ENCODE measurements around the gene CDK18. TPM values are rescaled to one million over a fixed set of nuclear protein-coding genes. Genes with fewer than 3 reads are reported as not detected.
A peak's percentile ranks its signal among the peaks of the same experiment; 100 is the strongest.

Gene CDK18
- total and polyA plus RNA-seq, 2 of the 8 experiments (the other 6 are each of a cell fraction or from before 2014, with no cell fraction given) = 31.2 to 44.0 TPM

- CTCF ChIA-PET (ENCODE audit: partially characterized antibody) = interaction anchor here (2.5 to 47.3 kb wide), 5 partner anchors 2 to 100 kb away, joined by 7 to 1626 read pairs (median 767); partner anchors contain the start of genes BLACAT1, CDK18 and LEMD1
- WGBS, 2 experiments (ENCODE audit: extremely low coverage in 1 of 2, insufficient coverage in 1 of 2, insufficient read length in 1 of 2, insufficient replicate concordance in 2 of 2, low coverage in 1 of 2, low lambda C conversion rate in 2 of 2, missing lambda C conversion rate in 1 of 2) = 92% methylated on average over 7 of the region's 7 CpGs; no CpG with 5 or more reads in 1 of the 2 experiments
- H3K36me3 ChIP-seq (ENCODE audit: control insufficient read depth in 2 of 4, insufficient read depth in 4 of 4, low read length in 3 of 4) = no peaks in the 10 kb centered on the region
- H3K18ac ChIP-seq (ENCODE audit: extremely low read depth, low read length) = no peak overlapping the region
- H4K91ac ChIP-seq (replicated peaks; ENCODE audit: insufficient read length, low read length) = no peak overlapping the region
- peaks cover 9 to 30% (median 18%) of the 10 kb centered on the region in 4 experiments for H3K4me1 ChIP-seq (replicated peaks in 1 of 4; ENCODE audit: control insufficient read depth in 3 of 4, insufficient read depth in 4 of 4, low read length in 3 of 4)
- DNase-seq (ENCODE audit: low read depth in 1 of 2, low spot score in 2 of 2) = no peak
- no peaks in the 10 kb centered on the region for H3K9me3 ChIP-seq (ENCODE audit: insufficient read depth in 2 of 2, low read depth in 1 of 2, low read length in 1 of 2)
- H3K4me3 ChIP-seq (ENCODE audit: extremely low read depth in 1 of 4, insufficient read depth in 2 of 4, low read depth in 3 of 4, low read length in 4 of 4) = no peak overlapping the region
- no peak for TF ChIP-seq BACH1 (IDR thresholded peaks at IDR 0.05; ENCODE audit: low read length)
- TF ChIP-seq KDM4A (IDR thresholded peaks at IDR 0.05; ENCODE audit: low read depth, low read length, severe bottlenecking) = no peak
- no peak for TF ChIP-seq EP300 (IDR thresholded peaks at IDR 0.05; ENCODE audit: borderline replicate concordance in 1 of 2, low read depth in 2 of 2, low read length in 2 of 2)
- no peak for TF ChIP-seq RBBP5 (IDR thresholded peaks at IDR 0.05; ENCODE audit: borderline replicate concordance, low read depth, low read length)
- no peak for TF ChIP-seq FOSL1 (IDR thresholded peaks at IDR 0.05; ENCODE audit: insufficient read depth, low read depth, low read length)
- no peak for TF ChIP-seq RFX5 (IDR thresholded peaks at IDR 0.05; ENCODE audit: borderline replicate concordance, low read depth, low read length)
- TF ChIP-seq BCL11A (IDR thresholded peaks at IDR 0.05; ENCODE audit: low read depth in 2 of 2, low read length in 2 of 2) = no peak
- no peak overlapping the region for H2AK5ac ChIP-seq (ENCODE audit: low read depth, low read length)
- H2BK20ac ChIP-seq (ENCODE audit: low read length) = no peak overlapping the region
- H3K56ac ChIP-seq (replicated peaks; ENCODE audit: insufficient read length, low read depth, low read length) = no peak overlapping the region
- no peak overlapping the region for H2BK12ac ChIP-seq (ENCODE audit: low read depth, low read length)
- no peak for FAIRE-seq
- H3K79me2 ChIP-seq (ENCODE audit: control insufficient read depth in 1 of 2, insufficient read depth in 2 of 2, low read length in 2 of 2) = no peaks in the 10 kb centered on the region
- H3K23me2 ChIP-seq (ENCODE audit: low read depth, low read length) = no peaks in the 10 kb centered on the region
- no peak overlapping the region for H4K8ac ChIP-seq (ENCODE audit: extremely low read depth, insufficient read depth, low read length)
- POLR2A ChIA-PET (ENCODE audit: partially characterized antibody) = interaction anchor here (4.4 kb wide), 1 partner anchor 19 kb away, joined by 14 read pairs; no protein-coding TSS in a partner anchor
- H3K79me1 ChIP-seq (ENCODE audit: low read depth, low read length) = no peaks in the 10 kb centered on the region
- H2BK120ac ChIP-seq (replicated peaks; ENCODE audit: low read depth, low read length) = no peak overlapping the region
- H3K27me3 ChIP-seq (replicated peaks in 1 of 4; ENCODE audit: control insufficient read depth in 3 of 4, extremely low read depth in 1 of 4, insufficient read depth in 3 of 4, low read length in 3 of 4) = no peaks in the 10 kb centered on the region
- H3K14ac ChIP-seq (ENCODE audit: insufficient read length) = no peak overlapping the region
- H3K23ac ChIP-seq (ENCODE audit: insufficient read length) = no peak overlapping the region
- no peak overlapping the region for H3K9ac ChIP-seq (replicated peaks in 1 of 4; ENCODE audit: extremely low read depth in 1 of 4, low read depth in 3 of 4, low read length in 3 of 4)
- no peak overlapping the region for H2AFZ ChIP-seq (ENCODE audit: low read length)
- H3K4ac ChIP-seq (replicated peaks; ENCODE audit: insufficient read length, low read depth, low read length) = no peak overlapping the region
- no peak overlapping the region for H4K5ac ChIP-seq (ENCODE audit: insufficient read length, low read depth, low read length)
- no peak overlapping the region for H3K4me2 ChIP-seq (ENCODE audit: insufficient read depth in 1 of 2, low read depth in 2 of 2, low read length in 2 of 2)
- H2BK15ac ChIP-seq (ENCODE audit: low read length) = peak overlapping the region; percentile 40; the same call in 1 of the 2 replicates
- H4K20me1 ChIP-seq (replicated peaks in 1 of 2; ENCODE audit: control insufficient read depth in 1 of 2, insufficient read depth in 2 of 2, low read length in 2 of 2) = no peaks in the 10 kb centered on the region
- H2BK5ac ChIP-seq (ENCODE audit: low read depth, low read length) = no peak overlapping the region
- no peak overlapping the region for H3K27ac ChIP-seq (ENCODE audit: low read depth, low read length)
Observed at GRCh38 chr1:205497351-205497750, 7.1 kb upstream of the CDK18 start.
